Kidney epithelial cell (primary cell): ENCODE results near the gene FKBP14. TPM values are rescaled to one million over a fixed set of nuclear protein-coding genes. Genes with fewer than 3 reads are reported as not detected.

Experiments used
- DNase-seq: peaks from one replicate; pipeline ENCODE4 v3.0.0-alpha.2; 2010; ENCODE audit warnings: low read depth
- H3K27me3 ChIP-seq: 2 replicates; pipeline ENCODE4 v1.6.0; 2011; ENCODE audit warnings: low read length; ENCODE audit not compliant: control insufficient read depth, insufficient read depth
- H3K36me3 ChIP-seq: 2 replicates; pipeline ENCODE4 v1.5.1; 2011; ENCODE audit warnings: low read length; ENCODE audit not compliant: control insufficient read depth, insufficient read depth
- H3K4me3 ChIP-seq: 2 replicates; pipeline ENCODE4 v1.5.1; 2011; ENCODE audit warnings: low read depth, mild to moderate bottlenecking, control low read depth, low read length
- CTCF ChIP-seq: IDR thresholded peaks from 2 replicates; pipeline ENCODE4 v1.5.1; 2011; ENCODE audit warnings: mild to moderate bottlenecking, moderate library complexity, low read length, control low read depth, inconsistent platforms; ENCODE audit not compliant: insufficient read depth, poor library complexity, severe bottlenecking
- total RNA-seq: library from RNA; depleted of rRNA; stranded (reverse); fragments of >200 nt; gene quantifications from 2 replicates; pipeline ENCODE4 v1.2.3, GENCODE V29; 2015

Gene FKBP14
- 13.9 and 17.0 TPM in 2 replicates for total RNA-seq

- DNase-seq, result peak; percentile 98
- peak within 1 kb of the TSS; percentile 77 for H3K4me3 ChIP-seq
- no peaks in the 10 kb centered on the region for H3K36me3 ChIP-seq
- no peaks in the 10 kb centered on the region for H3K27me3 ChIP-seq
- no peak for TF ChIP-seq CTCF
Measured at GRCh38 chr7:30026229-30027064, at the start of gene FKBP14. Gene FKBP14 (minus strand): TSS chr7:30026702. CDS start chr7:30026508, 194 bp downstream.

- peaks cover 1% of the 10 kb centered on the region for H3K36me3 ChIP-seq
- TF ChIP-seq CTCF, result peak; percentile 53
- H3K4me3 ChIP-seq, result no peak overlapping the region
- DNase-seq, result no peak
- no peaks in the 10 kb centered on the region for H3K27me3 ChIP-seq
Measured at GRCh38 chr7:30074422-30075030, 48.0 kb upstream of the FKBP14 start.

GRCh38 chr7:30072735-30073134 is 46.2 kb upstream of the FKBP14 start:
- no peak for DNase-seq
- Histone ChIP-seq H3K4me3 (no peak overlapping the region), H3K27me3 (no peaks in the 10 kb centered on the region), H3K36me3 (peaks cover 1% of the 10 kb centered on the region)
- TF ChIP-seq CTCF, result no peak

- H3K4me3 ChIP-seq, result no peak overlapping the region
- H3K36me3 ChIP-seq, result peaks cover 1% of the 10 kb centered on the region
- no peak for DNase-seq
- TF ChIP-seq CTCF, result no peak
- no peaks in the 10 kb centered on the region for H3K27me3 ChIP-seq
Measured at GRCh38 chr7:30070052-30070451, 43.5 kb upstream of the FKBP14 start.

GRCh38 chr7:30069096-30069867 is 42.8 kb upstream of the FKBP14 start:
- no peak for TF ChIP-seq CTCF
- Histone ChIP-seq H3K27me3 (no peaks in the 10 kb centered on the region), H3K4me3 (no peak overlapping the region), H3K36me3 (peaks cover 1% of the 10 kb centered on the region)
- DNase-seq, result no peak
